Neuron (in vitro differentiated cells): Measurements from ENCODE around the gene UBE2D2.
"Not testable (repeated sequence)": the region's sequence is repeated elsewhere in the genome, so short reads cannot be mapped to it uniquely, and the experiment has no call there.

Experiments
- H2AFZ ChIP-seq: one replicate; pipeline ENCODE4 v1.6.1; 2013; ENCODE audit warnings: low read depth, mild to moderate bottlenecking, inconsistent platforms, low read length, moderate library complexity
- H3K27me3 ChIP-seq: one replicate; pipeline ENCODE4 v1.6.1; 2013; ENCODE audit warnings: low read length; ENCODE audit not compliant: insufficient read depth
- H3K36me3 ChIP-seq: one replicate; pipeline ENCODE4 v1.6.1; 2013; ENCODE audit warnings: low read length; ENCODE audit not compliant: insufficient read depth
- H3K4me1 ChIP-seq: one replicate; pipeline ENCODE4 v1.6.1; 2013; ENCODE audit warnings: low read length; ENCODE audit not compliant: insufficient read depth
- H3K4me3 ChIP-seq: 2 replicates; pipeline ENCODE4 v1.5.1; 2013; ENCODE audit warnings: mild to moderate bottlenecking, low read length, moderate library complexity
- H3K9me3 ChIP-seq: one replicate; pipeline ENCODE4 v1.6.1; 2013; ENCODE audit warnings: low read length

The UBE2D2 gene

GRCh38 chr5:139578325-139578724, 17.2 kb downstream of the UBE2D2 start:
- Histone ChIP-seq H3K27me3 (no peaks in the 10 kb centered on the region), H2AFZ (no peak overlapping the region), H3K4me1 (no peaks in the 10 kb centered on the region), H3K9me3 (no peaks in the 10 kb centered on the region), H3K4me3 (no peak overlapping the region), H3K36me3 (peaks cover 4% of the 10 kb centered on the region)

GRCh38 chr5:139582181-139582580, 21.0 kb downstream of the UBE2D2 start:
- not testable (repeated sequence) for H3K27me3 ChIP-seq, H3K4me1 ChIP-seq, H3K4me3 ChIP-seq, H3K9me3 ChIP-seq, H2AFZ ChIP-seq
- H3K36me3 ChIP-seq = peaks cover 20% of the 10 kb centered on the region

GRCh38 chr5:139584137-139584536, 23.0 kb downstream of the UBE2D2 start:
- Histone ChIP-seq H2AFZ (no peak overlapping the region), H3K4me1 (no peaks in the 10 kb centered on the region), H3K9me3 (peaks cover 3% of the 10 kb centered on the region), H3K36me3 (peaks cover 34% of the 10 kb centered on the region), H3K27me3 (no peaks in the 10 kb centered on the region), H3K4me3 (no peak overlapping the region)

- H3K27me3 ChIP-seq, H3K9me3 ChIP-seq, H3K4me3 ChIP-seq, H2AFZ ChIP-seq, H3K4me1 ChIP-seq: not testable (repeated sequence)
- peaks cover 31% of the 10 kb centered on the region for H3K36me3 ChIP-seq
These were observed 27.0 kb downstream of the UBE2D2 start for GRCh38 chr5:139588116-139588515.

- Histone ChIP-seq H3K4me3 (no peak overlapping the region), H3K36me3 (peaks cover 33% of the 10 kb centered on the region), H3K27me3 (no peaks in the 10 kb centered on the region), H3K4me1 (no peaks in the 10 kb centered on the region), H2AFZ (no peak overlapping the region), H3K9me3 (peaks cover 3% of the 10 kb centered on the region)
These were observed 27.8 kb downstream of the UBE2D2 start for GRCh38 chr5:139588962-139589361.

DNA sequence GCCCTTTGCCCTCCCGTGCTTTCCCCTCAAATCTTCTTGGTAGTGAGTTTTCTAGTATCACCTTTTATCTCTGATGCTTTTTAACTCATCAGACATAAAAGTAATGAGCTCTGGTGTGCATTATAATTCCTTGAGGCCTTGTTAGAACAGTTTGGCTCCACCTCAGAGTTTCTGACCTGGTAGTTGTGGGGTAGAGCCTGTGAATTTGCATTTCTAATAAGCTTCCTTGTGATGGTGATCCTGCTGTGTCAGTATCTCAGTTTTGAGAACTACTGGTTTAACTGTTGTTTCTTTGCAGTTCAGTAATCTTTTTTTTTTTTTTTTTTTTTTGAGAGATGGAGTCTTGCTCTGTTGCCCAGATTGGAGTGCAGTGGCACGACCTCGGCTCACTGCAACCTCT, 31.1 kb downstream of the UBE2D2 start:
- no peaks in the 10 kb centered on the region for H3K27me3 ChIP-seq
- peaks cover 20% of the 10 kb centered on the region for H3K36me3 ChIP-seq
- H3K4me1 ChIP-seq = no peaks in the 10 kb centered on the region
- H2AFZ ChIP-seq = no peak overlapping the region
- H3K4me3 ChIP-seq = no peak overlapping the region
- no peaks in the 10 kb centered on the region for H3K9me3 ChIP-seq

DNA sequence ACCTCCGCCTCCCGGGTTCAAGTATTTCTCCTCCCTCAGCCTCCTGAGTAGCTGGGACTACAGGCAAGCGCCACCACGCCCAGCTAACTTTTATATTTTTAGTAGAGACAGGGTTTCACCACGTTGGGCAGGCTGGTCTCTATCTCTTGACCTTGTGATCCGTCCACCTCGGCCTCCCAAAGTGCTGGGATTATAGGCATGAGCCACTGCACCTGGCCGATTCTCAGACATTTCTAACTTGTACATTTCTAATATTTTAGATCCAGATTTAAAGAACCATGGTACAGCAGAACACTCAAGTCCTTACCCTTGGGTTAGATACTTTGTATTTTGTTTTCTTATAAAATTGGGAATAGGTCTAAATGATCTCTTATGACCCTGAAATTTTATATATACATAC, 31.9 kb downstream of the UBE2D2 start:
- H3K4me3 ChIP-seq, H3K4me1 ChIP-seq, H3K9me3 ChIP-seq, H3K27me3 ChIP-seq, H2AFZ ChIP-seq: not testable (repeated sequence)
- peaks cover 17% of the 10 kb centered on the region for H3K36me3 ChIP-seq

DNA sequence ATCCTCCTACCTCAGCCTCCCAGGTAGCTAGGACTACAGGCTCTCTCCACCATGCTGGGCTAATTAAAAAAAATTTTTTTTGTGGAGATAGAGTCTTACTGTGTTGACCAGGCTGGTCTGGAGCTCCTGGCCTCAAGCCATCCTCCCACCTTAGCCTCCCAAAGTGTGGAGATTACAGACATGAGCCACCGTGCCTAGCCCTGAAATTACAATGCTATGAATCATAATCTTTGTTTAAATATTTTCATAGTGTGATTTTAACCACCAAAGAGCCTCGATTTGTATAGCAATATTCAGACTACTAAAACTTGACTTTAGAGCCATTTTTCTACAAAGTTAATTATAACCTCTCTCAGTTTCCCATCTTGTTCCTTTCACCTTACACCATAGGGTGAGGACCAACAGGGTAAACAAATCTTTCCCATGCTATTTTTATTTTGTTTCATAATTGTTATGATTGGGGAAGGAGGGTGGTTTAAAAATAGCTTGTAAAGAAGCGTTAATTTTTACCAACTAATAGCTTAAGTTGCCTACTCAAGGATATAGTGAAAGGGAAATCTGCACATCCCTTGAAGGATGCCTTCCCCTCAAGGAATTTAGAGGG, 32.7 kb downstream of the UBE2D2 start:
- Histone ChIP-seq H3K4me3 (no peak overlapping the region), H3K4me1 (no peaks in the 10 kb centered on the region), H3K27me3 (no peaks in the 10 kb centered on the region), H3K9me3 (no peaks in the 10 kb centered on the region), H2AFZ (no peak overlapping the region), H3K36me3 (peaks cover 9% of the 10 kb centered on the region)

- Histone ChIP-seq H3K36me3 (peaks cover 24% of the 10 kb centered on the region), H3K9me3 (no peaks in the 10 kb centered on the region), H3K27me3 (no peaks in the 10 kb centered on the region), H3K4me1 (no peaks in the 10 kb centered on the region), H2AFZ (no peak overlapping the region), H3K4me3 (no peak overlapping the region)
These were observed 36.0 kb downstream of the UBE2D2 start for GRCh38 chr5:139597134-139597533.

- H3K4me3 ChIP-seq, H3K4me1 ChIP-seq, H2AFZ ChIP-seq, H3K27me3 ChIP-seq, H3K9me3 ChIP-seq: not testable (repeated sequence)
- peaks cover 37% of the 10 kb centered on the region for H3K36me3 ChIP-seq
These were observed 37.4 kb downstream of the UBE2D2 start for GRCh38 chr5:139598601-139598965.

DNA sequence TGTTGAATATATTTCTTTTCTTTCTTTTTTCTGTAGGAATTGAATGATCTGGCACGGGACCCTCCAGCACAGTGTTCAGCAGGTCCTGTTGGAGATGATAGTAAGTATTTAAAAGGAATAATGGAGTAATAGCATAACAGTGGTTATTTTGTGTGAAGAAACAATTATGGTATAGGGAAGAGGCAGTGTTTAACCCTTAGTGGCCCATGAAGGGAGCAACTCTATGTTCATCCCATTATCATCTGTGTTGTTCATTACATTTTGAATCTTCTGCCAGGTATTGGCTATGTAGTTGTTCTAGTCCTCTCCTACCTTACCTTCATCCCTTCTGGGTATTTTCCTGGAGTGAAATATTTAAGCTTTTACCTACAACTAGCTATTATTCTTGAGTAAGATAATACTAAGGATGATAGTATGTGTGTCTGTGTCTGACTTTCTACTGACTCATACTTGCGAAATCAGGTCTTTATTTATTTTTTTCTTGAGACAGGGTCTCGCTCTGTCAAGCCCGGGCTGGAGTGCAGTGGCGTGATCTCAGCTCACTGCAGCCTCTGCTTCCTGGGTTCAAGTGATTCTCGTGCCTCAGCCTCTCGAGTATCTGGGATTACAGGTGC, 39.3 kb downstream of the UBE2D2 start:
- Histone ChIP-seq H3K9me3 (no peaks in the 10 kb centered on the region), H3K4me3 (no peak overlapping the region), H3K36me3 (peaks cover 45% of the 10 kb centered on the region), H2AFZ (no peak overlapping the region), H3K4me1 (no peaks in the 10 kb centered on the region), H3K27me3 (no peaks in the 10 kb centered on the region)

GRCh38 chr5:139601429-139601828, 40.3 kb downstream of the UBE2D2 start:
- no peaks in the 10 kb centered on the region for H3K4me1 ChIP-seq
- H3K4me3 ChIP-seq = no peak overlapping the region
- no peaks in the 10 kb centered on the region for H3K27me3 ChIP-seq
- no peak overlapping the region for H2AFZ ChIP-seq
- H3K9me3 ChIP-seq = no peaks in the 10 kb centered on the region
- H3K36me3 ChIP-seq = peaks cover 53% of the 10 kb centered on the region

GRCh38 chr5:139601948-139602347, 40.8 kb downstream of the UBE2D2 start:
- H3K27me3 ChIP-seq, H3K4me3 ChIP-seq, H3K9me3 ChIP-seq, H3K4me1 ChIP-seq, H2AFZ ChIP-seq: not testable (repeated sequence)
- H3K36me3 ChIP-seq = peaks cover 56% of the 10 kb centered on the region

- Histone ChIP-seq H2AFZ (no peak overlapping the region), H3K9me3 (no peaks in the 10 kb centered on the region), H3K36me3 (peaks cover 54% of the 10 kb centered on the region), H3K27me3 (no peaks in the 10 kb centered on the region), H3K4me3 (no peak overlapping the region), H3K4me1 (no peaks in the 10 kb centered on the region)
These were observed 44.7 kb downstream of the UBE2D2 start for GRCh38 chr5:139605887-139606286.
